IPS-NIHi11 (cell line): ENCODE measurements around the gene NUMBL.
"Not testable (repeated sequence)": the region's sequence is repeated elsewhere in the genome, so short reads cannot be mapped to it uniquely, and the experiment has no call there.

ENCODE experiments used
- DNase-seq: peaks from one replicate; pipeline ENCODE4 v3.0.0; 2012; ENCODE audit warnings: mixed read lengths, low spot score

The NUMBL gene

DNA sequence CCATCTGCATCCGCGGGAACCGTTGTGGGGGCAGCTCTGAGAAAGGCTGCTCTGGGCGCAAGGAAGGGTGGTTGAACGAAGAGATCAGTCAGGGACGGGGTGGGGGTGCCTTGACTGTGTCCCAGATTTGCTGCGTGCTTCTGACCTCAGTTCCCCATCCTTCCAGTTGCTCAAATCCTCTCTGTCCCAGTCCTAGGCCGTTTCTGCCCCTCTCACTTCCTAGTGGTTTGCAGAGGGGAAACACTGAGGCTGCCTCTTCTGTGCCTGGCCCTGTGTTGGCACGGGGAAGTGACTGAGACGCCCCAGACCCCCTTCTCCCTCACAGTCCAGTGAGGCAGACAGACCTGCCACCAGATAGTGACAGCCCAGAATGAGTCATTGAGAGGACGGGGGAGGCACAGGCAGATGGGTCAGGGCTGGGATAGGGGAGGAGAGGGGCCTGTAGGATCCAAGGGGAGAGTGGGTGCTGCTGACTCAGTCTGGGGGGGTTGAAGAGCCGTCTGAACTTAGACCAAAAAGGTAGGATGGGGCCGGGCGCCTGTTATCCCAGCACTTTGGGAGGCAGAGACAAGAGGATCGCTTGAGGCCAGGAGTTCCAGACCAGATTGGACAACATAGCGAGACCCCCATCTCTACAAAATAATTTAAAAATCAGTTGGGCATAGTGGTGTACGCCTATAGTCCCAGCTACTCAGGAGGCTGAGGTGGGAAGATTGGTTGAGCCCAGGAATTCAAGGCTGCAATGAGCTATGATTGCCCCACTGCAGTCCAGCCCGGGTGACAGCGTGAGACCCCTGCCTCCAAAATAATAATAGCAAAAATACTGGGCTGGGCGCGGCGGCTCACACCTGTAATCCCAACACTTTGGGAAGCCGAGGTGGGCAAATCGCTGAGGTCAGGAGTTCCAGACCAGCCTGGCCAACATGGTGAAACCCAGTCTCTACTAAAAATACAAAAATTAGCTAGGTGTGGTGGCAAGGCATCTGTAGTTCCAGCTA is 26.5 kb downstream of the NUMBL start:
- no peak for DNase-seq

DNA sequence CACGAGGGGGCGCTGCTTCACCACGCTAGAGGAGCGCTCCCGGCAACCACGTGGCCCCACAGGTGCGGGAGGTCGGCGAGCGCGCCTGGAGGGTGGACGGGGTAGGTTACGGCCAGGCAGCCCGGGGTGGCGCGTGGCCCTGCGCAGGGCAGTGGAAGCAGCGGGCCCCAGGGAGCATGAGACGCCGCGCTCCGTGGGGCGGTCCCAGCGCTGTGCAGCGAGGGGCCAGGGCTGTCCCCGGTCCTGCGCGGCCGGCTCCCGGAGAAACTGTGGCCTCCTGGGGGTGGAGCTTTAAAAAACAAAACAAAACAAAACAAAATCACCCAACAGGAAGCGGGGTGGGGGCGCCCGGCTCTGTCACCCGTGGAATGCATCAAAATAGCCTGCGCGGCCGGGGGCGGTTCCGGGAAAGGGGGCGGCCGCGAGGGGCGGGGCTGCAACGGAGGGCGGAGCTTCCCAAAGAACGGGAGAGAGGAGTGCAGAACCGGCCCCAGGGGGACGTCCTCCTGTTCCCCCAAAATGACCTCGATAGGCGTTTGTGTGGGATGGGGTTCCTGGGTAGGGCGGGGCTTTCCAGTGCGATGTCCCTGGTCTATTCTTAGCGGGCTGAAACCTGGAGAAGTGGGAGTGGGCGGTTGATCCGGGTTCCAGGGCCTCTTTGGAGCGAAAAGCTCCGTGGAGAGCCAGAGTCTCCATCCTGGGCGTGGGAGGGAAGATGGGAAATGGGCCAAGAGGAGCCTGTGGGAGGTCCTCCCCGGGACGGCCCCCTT is 27.3 kb downstream of the NUMBL start:
- DNase-seq, result peak; percentile 96

DNA sequence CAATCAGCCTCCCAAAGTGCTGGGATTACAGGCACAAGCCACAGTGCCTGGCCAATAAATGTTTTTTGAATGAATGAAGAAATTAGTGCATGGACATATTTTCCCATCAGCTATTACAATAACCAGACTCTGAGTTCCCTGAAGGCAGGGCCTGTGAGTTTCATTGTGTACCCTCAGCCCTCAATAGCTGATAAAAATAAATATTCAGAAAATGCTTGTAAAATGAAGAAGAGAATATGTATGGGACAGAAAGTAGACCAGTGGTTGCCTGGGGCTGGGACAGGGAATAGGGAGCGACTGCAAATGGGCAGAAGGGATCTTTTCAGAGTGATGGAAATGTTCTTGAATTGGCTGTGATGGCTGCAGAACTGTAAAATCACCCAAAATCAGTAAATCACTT is 28.8 kb downstream of the NUMBL start:
- DNase-seq, result no peak

DNA sequence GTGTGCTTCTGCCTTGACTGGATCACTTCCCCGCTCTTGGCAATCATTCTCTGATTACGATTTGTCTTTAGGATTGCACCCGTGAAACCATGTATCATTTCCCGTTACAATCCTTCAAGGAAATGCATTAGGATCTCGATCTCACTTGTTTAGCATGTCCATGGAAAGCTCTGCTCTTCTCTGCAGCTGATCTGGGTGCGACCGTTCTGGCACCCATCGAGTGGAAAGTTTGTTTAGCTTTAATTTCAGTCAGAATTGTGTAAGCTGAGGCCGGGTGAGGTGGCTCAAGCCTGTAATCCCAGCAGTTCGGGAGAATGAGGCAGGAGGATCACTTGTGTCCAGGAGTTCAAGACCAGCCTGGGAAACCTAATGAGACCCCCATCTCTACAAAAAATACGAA is 30.9 kb downstream of the NUMBL start:
- no peak for DNase-seq

DNA sequence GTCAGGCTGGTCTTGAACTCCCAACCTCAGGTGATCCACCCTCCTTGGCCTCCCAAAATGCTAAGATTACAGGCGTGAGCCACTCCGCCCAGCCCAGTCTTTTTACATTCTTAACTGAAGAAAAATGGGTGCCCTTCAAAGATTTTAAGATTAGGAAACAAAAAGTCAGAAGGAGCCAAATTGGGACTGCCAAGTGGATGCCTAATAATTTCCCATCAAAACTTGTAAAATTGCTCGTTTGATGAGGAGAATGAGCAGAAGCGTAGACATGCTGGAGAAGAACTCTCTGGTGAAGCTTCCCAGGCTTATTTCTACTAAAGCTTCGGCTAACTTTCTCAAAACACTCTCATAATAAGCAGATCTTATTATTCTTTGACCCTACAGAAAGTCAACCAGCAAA is 31.3 kb downstream of the NUMBL start:
- no peak for DNase-seq

DNA sequence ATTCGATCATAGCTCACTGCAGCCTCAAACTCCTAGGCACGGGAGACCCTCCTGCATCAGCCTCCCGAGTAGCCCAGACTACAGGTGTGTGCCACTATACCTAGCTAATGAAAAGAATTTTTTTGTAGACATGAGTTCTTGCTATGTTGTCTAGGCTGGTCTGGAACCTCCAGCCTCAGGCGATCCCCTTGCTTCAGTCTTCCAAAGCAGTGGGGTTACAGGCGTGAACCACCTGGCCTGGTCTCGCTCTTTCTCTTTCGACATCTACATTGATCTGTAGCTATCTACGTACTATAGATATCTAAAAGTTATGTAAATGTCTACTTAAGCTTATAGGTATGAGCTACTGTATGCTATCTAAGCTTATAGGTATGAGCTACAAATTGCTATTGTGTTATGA is 32.4 kb downstream of the NUMBL start:
- no peak for DNase-seq

DNA sequence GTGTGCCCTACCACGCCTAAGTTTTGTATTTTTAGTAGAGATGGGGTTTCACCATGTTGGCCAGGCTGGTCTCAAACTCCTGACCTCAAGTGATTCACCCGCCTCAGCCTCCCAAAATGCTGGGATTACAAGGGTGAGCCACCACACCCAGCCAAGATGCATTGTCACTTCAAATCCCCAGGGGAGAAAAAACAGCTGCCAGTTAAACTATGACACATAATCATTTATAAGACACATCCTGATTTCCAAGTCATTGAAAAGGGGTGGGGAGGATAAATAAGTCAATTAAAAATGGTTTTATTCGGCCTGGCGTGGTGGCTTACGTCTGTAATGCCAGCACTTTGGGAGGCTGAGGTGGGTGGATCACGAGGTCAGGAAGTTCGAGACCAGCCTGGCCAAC is 34.8 kb downstream of the NUMBL start:
- DNase-seq, result not testable (repeated sequence)

- DNase-seq, result not testable (repeated sequence)
These were observed 38.1 kb downstream of the NUMBL start for GRCh38 chr19:40652303-40652702.

DNA sequence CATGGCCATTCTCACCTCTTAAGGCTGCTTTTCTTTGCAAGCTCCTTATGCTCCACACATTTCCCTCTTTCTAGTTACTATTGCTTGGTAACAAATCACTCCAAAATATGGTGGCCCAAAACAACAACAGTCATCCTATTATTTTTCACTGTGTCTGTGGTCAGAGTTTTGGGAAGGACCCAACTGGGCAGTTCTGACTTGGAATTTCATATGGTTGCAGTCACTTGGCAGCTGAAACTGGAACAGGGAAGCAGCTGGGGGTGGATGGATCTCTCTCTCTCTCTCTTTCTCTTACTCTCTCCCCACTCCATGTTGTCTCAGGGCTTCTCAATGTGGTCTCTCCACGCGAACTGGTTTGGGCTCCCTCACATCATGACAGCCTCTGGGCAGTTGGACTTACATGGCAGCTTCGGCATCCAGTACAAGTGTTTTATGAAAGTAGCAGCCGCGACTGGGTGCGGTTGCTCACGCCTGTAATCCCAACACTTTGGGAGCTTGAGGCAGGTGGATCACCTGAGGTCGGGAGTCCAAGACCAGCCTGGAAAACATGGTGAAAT is 39.6 kb downstream of the NUMBL start:
- DNase-seq, result no peak

DNA sequence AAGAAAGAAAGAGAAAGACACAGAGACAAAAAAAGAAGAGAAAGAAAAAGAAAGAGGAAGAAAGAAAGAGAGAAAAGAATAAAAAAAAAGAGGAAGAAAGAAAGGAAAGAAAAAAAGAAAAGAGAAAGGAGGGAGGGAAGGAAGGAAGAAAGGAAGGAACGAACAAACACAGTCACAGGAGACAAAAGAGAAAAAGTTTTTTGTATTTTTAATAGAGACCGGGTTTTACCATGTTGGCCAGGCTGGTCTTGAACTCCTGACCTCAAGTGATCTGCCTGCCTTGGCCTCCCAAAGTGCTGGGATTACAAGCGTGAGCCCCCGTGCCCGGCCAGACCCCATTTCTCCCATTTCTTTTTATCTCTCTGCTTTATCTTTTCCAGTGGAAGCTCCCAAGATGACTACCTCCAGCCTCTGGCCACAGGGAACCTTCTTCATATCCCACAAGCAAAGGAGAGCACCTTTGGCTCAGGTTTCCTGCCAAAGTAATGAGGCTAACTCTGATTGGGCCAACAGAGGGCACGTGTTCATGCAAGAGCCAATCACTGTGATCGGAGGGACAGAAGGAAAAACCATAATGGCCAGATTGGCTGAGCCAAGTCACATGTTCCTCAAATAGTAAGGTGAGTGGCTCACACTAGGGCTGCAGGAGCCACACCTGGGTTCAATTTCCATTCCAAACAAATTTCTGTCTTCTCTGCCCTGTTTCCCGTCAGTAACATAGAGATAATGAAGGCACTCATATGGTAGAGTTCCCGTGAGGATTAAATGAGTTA is 40.4 kb downstream of the NUMBL start:
- DNase-seq, result peak; percentile 32

DNA sequence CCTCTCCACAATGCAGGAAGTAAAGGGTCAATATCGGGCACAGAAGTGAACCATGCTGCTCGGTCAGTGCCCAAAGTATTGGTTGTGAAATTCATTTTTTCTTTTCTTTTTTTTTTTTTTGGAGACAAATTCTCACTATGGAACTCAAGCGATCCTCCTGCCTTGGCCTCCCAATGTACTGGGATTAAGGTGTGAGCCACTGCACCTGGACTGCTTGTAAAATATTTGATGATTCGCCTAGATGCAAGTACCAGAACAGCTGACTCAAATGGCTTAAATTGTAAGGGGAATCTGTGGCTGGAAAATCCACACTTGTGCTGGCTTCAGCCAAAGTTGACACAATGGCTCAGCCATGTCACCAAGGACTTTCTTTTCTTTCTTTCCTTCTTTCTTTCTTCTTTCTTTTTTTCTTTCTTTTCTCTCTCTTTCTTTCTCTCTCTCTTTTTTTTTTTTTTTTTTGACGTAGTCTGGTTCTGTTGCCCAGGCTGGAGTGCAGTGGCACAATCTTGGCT is 43.7 kb downstream of the NUMBL start:
- no peak for DNase-seq

DNA sequence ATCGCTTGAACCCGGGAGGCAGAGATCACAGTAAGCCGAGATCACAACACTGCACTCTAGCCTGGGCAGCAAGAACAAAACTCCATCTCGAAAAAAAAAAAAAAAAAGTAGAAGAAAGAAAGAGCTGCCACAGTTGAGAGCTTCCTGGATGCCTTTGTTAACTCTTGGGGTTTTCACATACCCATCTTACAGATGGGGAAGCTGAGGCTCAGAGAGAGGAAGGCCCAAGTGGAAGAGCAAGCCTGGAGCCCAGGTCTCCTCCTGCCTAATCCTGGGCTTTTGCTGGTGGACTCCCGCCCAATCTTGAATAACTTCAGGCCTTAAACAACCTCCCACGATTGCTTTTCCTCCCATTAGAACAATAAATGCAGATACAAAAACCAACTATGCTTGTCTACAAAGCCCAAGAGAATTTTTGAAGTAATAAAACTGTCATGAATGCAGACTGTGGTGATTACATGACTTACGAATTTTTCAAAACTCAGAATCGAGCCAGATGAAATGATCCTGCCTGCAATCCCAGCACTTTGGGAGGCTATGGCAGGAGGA is 47.6 kb downstream of the NUMBL start:
- no peak for DNase-seq

GRCh38 chr19:40642051-40642706 is 48.3 kb downstream of the NUMBL start:
- no peak for DNase-seq

- DNase-seq, result no peak
These were observed 49.2 kb downstream of the NUMBL start for GRCh38 chr19:40641281-40641680.

DNA sequence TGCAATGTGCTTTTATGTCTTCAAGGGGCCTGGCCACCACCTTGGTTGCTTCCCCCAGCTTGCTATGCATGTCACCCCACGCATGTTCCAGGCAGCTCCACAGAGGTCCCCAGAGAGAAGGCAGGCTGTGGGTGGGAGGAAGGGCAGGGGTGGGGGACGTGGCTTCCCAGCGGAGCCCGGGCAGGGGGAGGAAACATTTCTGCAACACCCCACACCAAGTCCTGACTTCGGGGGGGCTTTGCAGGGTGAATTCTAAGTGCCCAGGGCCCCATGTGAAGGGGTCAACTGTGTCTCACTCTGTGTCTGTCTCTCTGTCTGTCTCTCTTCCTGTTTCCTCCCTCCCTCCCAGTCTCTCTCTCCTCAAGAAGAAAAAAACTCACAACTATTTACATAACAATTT is 49.7 kb downstream of the NUMBL start:
- no peak for DNase-seq

GRCh38 chr19:40639638-40639982 is 50.8 kb downstream of the NUMBL start:
- DNase-seq, result no peak

- no peak for DNase-seq
These were observed 52.1 kb downstream of the NUMBL start for GRCh38 chr19:40638327-40638726.

- no peak for DNase-seq
These were observed 57.2 kb downstream of the NUMBL start for GRCh38 chr19:40633207-40633606.

- no peak for DNase-seq
These were observed 58.0 kb downstream of the NUMBL start for GRCh38 chr19:40632311-40633036.

DNA sequence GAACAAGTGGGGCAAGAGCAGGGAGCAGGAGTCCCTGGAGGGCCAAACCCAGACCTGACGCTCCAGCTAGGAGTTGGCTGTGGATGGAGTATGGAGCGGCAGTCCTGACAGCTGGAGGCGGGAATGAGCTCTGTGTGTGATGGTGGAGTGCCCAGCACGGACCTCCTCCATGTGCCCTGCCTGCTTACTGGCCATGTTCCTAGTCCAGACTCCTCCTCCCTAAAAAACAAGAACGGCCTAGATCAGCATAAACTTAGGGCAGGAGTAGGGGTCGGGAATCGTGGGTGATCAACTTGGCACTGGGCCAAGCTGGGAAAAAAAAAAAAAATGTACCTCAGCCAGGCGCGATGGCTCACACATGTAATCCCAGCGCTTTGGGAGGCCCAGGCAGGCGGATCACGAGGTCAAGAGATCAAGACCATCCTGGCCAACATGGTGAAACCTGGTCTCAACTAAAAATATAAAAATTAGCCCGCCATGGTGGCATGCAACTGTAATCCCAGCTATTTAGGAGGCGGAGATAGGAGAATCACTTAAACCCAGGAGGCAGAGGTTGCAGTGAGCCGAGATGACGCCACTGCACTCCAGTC is 59.8 kb downstream of the NUMBL start:
- no peak for DNase-seq
